ENCODE measurements around the gene IL13RA2.

DNA sequence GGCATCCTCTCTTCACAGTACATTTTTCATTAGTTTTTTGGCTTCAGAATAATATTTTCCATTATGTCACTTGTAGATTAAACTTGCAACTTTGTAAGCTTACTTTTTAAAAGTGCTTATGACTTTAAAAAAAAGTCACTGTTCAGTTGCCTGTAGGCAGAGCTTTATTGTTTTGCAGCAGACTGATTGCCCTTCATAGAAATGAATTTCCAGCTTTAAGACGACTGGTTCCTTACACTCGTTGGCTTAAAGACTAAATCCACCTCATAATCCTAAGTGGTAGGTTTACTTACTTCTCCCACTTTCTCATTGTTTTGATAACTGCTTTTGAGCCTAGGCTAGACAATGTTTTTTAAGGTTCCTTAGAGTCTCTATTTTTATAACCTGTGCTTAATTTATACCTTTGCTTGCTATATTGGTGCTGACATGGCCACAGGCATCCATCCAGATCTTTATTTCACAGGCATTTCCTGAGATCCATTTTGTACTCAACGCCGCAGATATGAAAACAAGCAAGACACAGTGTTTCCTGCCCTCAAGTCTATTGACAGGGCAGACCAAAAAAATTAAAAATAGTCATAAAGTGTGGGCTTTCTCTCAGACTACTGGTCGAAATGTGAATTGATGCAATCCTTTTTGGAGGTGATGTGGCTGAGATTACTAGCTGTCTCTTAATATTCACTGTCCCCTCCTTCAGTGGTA is 12.6 kb upstream of the IL13RA2 start:
- TF ChIP-seq, protein P1, sequence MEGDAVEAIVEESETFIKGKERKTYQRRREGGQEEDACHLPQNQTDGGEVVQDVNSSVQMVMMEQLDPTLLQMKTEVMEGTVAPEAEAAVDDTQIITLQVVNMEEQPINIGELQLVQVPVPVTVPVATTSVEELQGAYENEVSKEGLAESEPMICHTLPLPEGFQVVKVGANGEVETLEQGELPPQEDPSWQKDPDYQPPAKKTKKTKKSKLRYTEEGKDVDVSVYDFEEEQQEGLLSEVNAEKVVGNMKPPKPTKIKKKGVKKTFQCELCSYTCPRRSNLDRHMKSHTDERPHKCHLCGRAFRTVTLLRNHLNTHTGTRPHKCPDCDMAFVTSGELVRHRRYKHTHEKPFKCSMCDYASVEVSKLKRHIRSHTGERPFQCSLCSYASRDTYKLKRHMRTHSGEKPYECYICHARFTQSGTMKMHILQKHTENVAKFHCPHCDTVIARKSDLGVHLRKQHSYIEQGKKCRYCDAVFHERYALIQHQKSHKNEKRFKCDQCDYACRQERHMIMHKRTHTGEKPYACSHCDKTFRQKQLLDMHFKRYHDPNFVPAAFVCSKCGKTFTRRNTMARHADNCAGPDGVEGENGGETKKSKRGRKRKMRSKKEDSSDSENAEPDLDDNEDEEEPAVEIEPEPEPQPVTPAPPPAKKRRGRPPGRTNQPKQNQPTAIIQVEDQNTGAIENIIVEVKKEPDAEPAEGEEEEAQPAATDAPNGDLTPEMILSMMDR (conservative IDR thresholded peaks at IDR 0.05 in 1 of 2, IDR thresholded peaks at IDR 0.05 in 1 of 2; ENCODE audit: low read depth in 1 of 2, low read length in 2 of 2), result no peak
- TF ChIP-seq EZH2 (IDR thresholded peaks at IDR 0.05; ENCODE audit: low read length, missing control alignments), result no peak
